LNCAP (cell line): ENCODE data around the gene TBC1D17.

Source experiments
- TF ChIP-seq, protein P1 (sequence below): fragments of 450-650 bp; IDR thresholded peaks from 2 replicates; pipeline ENCODE4 v1.5.1; 2017; ENCODE audit warnings: mild to moderate bottlenecking

The TBC1D17 gene

DNA sequence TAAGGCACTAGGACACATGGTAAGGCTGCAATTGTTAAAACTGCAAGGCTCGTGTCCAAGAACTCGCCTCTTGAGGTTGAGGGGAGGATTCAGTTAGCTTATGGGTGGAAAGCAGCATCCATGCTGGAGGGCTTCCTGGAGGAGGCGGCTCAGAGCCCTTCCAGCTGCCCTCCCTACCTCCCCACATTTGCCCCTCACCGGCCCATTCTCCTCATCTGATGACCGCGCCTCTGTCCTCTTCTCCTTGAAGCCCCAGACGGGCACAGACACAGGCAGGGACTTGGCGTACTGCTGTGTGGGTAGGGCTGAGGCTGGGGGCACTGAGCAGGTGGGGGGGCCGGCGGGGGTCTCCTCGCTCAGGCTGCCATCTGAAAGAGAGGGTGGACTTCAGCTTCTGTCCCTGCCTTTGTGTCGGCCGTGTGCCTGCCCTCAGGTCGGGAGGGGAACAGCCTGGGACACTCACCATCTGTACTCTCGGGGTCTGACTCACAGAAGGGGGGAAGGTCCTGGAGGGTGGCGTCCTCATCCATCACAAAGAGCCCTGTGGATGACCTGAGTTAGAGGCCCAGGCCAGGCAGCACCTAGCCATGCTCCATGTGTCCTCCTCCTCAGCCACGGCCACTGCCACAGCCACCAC, 6.0 kb upstream of the TBC1D17 start:
- TF ChIP-seq, protein P1, sequence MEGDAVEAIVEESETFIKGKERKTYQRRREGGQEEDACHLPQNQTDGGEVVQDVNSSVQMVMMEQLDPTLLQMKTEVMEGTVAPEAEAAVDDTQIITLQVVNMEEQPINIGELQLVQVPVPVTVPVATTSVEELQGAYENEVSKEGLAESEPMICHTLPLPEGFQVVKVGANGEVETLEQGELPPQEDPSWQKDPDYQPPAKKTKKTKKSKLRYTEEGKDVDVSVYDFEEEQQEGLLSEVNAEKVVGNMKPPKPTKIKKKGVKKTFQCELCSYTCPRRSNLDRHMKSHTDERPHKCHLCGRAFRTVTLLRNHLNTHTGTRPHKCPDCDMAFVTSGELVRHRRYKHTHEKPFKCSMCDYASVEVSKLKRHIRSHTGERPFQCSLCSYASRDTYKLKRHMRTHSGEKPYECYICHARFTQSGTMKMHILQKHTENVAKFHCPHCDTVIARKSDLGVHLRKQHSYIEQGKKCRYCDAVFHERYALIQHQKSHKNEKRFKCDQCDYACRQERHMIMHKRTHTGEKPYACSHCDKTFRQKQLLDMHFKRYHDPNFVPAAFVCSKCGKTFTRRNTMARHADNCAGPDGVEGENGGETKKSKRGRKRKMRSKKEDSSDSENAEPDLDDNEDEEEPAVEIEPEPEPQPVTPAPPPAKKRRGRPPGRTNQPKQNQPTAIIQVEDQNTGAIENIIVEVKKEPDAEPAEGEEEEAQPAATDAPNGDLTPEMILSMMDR: no peak

DNA sequence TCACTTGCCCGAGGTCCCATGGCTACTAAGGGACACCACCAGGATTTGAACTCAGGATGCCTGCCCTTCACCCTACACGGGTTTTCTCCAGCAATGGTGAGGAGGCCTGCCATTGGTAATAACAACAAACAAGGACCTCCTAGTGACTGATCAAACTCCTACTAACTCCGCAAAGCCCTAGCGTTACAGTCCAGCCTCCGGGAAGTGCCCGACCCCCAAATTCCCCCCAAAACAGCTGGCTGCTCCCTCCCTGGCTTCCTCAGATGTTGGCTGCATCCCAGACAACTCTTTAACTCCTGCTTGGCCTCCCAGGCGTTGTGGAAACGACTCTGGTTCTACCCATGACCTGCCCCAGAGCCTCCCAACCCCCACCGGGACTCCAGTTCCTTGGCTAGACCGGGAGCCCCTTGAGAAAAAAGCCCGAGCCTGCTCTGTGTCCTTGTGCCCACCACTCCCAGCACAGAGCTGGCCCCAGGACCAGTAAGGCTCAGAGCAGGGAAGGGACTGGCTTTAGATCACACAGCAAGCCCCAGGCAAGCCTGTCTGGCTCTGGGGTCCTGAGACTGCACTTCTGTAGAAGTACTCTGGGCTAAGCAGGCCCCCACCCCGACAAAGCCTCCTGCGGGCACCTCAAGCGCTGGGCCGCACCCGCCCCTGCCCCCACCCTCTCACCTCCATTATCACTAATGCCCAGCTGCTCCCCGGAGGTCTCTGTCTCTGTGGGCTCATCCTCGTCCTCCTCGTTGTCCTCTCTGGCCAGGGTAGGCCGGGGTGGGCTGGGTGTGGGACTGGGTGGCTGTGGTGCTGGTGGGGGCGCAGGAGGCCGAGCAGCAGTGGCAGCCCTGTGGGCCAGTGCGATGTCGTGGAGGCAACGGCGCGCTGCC, 5.0 kb upstream of the TBC1D17 start:
- TF ChIP-seq, protein P1: no peak

DNA sequence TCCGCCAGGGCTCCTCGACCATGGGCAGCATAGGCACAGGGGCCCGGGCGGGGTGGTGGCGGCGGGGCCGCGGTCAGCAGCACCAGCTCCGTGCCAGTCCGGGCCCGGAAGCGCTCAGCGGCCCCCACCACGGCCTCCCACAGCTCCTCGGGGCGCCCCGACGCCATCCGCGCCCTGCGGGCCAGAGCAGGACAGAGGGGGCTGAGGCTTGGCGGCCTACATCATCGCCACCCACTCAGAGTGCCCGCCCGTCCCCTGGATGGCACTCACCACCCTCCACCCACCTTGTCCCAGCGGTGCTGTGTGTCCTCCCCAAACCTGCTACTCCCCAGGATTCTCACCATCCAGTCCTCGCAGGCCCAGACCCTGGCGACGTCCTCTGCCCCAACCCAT, 4.4 kb upstream of the TBC1D17 start:
- TF ChIP-seq, protein P1: no peak

DNA sequence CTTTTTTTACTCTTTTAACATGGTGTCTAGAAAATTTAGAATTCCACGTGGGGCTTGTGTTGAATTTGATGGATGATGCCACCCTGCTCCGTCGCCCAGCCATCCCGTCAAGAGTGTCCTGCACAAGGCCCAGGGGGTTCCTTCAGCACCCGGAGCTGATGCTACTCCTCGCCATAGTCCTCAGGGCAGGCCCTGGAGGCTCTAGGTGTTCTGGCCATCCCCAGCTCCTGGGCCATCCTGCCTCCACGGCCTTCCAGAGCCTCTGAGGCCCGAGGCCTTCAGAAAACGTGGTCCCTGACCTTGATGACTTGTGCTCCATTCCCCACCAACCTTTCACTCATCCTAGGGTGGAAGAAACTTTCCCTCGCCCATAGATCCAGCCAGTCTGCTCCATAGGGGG, 3.7 kb upstream of the TBC1D17 start:
- TF ChIP-seq, protein P1: no peak

DNA sequence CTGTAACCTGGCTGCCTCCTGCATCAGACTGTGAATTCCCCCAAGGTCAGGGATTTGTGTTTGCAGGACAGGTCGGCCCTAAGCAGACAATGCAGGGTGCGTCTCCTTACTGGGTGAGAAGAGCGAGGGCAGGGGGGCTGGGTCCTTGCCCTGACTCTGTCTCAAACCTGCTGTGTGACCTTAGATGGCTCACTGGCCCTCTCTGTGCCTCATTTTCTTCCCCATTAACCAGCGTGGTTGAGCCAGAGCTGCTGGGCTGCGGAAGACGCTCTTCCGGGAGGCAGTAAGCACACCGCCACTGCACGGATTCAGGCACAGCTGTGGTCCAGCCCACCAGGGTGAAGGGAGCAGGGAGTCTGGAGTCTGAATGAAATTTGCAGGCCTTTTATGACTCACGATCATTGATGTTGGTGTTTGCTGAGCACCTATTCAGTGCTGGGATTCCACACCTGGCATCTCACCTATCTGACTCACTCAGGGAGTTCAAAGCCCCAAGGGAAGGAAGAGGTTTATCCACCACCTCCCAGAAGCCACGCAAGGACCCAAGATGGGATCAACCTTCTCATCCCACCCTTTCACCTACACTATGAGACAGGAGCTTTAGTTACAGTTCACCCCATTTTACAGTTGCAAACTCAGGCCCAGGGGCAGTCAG, 2.9 kb upstream of the TBC1D17 start:
- TF ChIP-seq, protein P1: no peak

DNA sequence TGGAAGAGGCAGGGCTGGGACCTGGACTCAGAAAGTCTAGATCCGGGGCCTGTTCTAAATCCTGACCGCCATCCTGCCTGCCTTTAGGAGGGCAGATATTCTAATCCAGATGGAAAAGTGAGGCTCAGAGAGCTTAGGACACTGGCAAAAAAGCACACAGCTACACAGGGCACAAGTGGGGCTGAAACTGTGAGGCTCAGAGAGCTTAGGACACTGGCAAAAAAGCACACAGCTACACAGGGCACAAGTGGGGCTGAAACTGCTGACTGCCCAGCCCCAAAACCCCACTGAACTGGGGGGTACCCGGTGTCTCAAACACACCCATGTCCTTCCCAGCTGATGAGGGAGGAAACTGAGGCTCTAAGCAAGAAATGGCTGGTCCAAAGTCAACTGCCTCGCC, 2.3 kb upstream of the TBC1D17 start:
- TF ChIP-seq, protein P1: no peak

DNA sequence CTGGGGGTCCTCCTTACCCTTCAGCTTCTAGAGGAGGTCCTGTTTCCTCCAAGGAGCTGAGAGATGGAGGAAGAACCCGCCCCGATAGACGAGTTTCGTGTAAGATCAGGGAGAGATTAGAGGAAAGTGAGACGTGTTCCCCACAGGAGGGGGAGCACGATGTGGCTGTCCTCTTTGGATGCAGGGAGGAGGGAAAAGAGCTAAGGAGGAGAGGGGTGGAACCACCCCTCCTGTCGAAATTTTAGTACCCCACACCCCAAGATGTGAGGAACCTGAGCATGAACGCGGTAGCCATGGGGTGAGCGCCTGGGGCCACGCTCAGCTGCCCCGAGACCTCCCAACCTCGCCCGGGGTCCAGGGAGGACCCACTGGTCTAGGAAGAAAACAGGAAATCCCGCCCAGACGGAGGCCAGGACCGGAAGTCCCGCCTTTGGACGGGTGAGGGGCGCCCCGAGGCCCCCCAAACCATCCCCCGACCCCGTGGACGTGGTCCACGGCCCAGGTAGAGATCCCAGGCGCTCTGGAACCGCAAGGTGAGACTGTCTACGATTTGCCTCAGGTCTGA, 1.6 kb upstream of the TBC1D17 start:
- TF ChIP-seq, protein P1: no peak
